AG08396 (cell line): ENCODE measurements around the gene PPME1.
A peak's percentile ranks its signal among the peaks of the same experiment; 100 is the strongest.

Experiments used
- DNase-seq: peaks from one replicate; pipeline ENCODE4 v3.0.0; 2012; ENCODE audit warnings: low spot score, mixed read lengths

Gene PPME1

GRCh38 chr11:74226907-74227306 lies 55.8 kb downstream of the PPME1 start:
- DNase-seq = no peak

- no peak for DNase-seq
Measured at GRCh38 chr11:74232311-74232950, 61.3 kb downstream of the PPME1 start.

- DNase-seq = no peak
Measured at GRCh38 chr11:74233683-74234082, 62.6 kb downstream of the PPME1 start.

- DNase-seq = no peak
Measured at GRCh38 chr11:74235121-74235520, 64.0 kb downstream of the PPME1 start.

- DNase-seq = no peak
Measured at GRCh38 chr11:74237541-74237940, 66.5 kb downstream of the PPME1 start.

GRCh38 chr11:74238243-74238642 lies 67.2 kb downstream of the PPME1 start:
- DNase-seq = no peak

- DNase-seq = no peak
Measured at GRCh38 chr11:74248469-74248868, 77.4 kb downstream of the PPME1 start.

- DNase-seq = no peak
Measured at GRCh38 chr11:74249496-74249895, 78.4 kb downstream of the PPME1 start.

- no peak for DNase-seq
Measured at GRCh38 chr11:74253361-74253760, 82.3 kb downstream of the PPME1 start.

GRCh38 chr11:74255741-74256375 lies 84.8 kb downstream of the PPME1 start:
- peak; percentile 71 for DNase-seq

GRCh38 chr11:74256378-74257133 lies 85.5 kb downstream of the PPME1 start:
- no peak for DNase-seq

GRCh38 chr11:74257959-74258553 lies 87.0 kb downstream of the PPME1 start:
- DNase-seq = peak; percentile 61

- no peak for DNase-seq
Measured at GRCh38 chr11:74262725-74263124, 91.6 kb downstream of the PPME1 start.

GRCh38 chr11:74265256-74265655 lies 94.2 kb downstream of the PPME1 start:
- no peak for DNase-seq

- no peak for DNase-seq
Measured at GRCh38 chr11:74267014-74267413, 95.9 kb downstream of the PPME1 start.

- DNase-seq = no peak
Measured at GRCh38 chr11:74268456-74268855, 97.4 kb downstream of the PPME1 start.

- DNase-seq = peak; percentile 12
Measured at GRCh38 chr11:74269161-74269811, 98.2 kb downstream of the PPME1 start.

GRCh38 chr11:74272276-74272675 lies 101.2 kb downstream of the PPME1 start:
- DNase-seq = no peak

- peak; percentile 18 for DNase-seq
Measured at GRCh38 chr11:74276581-74276980, 105.5 kb downstream of the PPME1 start.

- no peak for DNase-seq
Measured at GRCh38 chr11:74278103-74278502, 107.0 kb downstream of the PPME1 start.

GRCh38 chr11:74278721-74279161 lies 107.7 kb downstream of the PPME1 start:
- DNase-seq = peak; percentile 79

- no peak for DNase-seq
Measured at GRCh38 chr11:74279256-74279655, 108.2 kb downstream of the PPME1 start.
